ENCODE data around the gene MIA. TPM values are rescaled to one million over a fixed set of nuclear protein-coding genes. Genes with fewer than 3 reads are reported as not detected.
"Not testable (repeated sequence)": the region's sequence is repeated elsewhere in the genome, so short reads cannot be mapped to it uniquely, and the experiment has no call there.

MIA gene
- polyA plus RNA-seq, 3 donors = 0.19 to 3.5 (median 1.4) TPM

- no peak for DNase-seq (ENCODE audit: extremely low read depth in 1 of 11, low read depth in 9 of 11, low spot score in 4 of 11)
Observed at GRCh38 chr19:40809358-40810086, 34.2 kb downstream of the MIA start.

- no peak for DNase-seq (ENCODE audit: extremely low read depth in 1 of 11, low read depth in 9 of 11, low spot score in 4 of 11)
Observed at GRCh38 chr19:40810160-40810559, 34.8 kb downstream of the MIA start.

GRCh38 chr19:40810649-40811408 is 35.5 kb downstream of the MIA start:
- DNase-seq (ENCODE audit: extremely low read depth in 1 of 11, low read depth in 9 of 11, low spot score in 4 of 11) = peak in 3 of 11 donors; percentile 60 to 69 (median 62)

- no peak for DNase-seq (ENCODE audit: extremely low read depth in 1 of 11, low read depth in 9 of 11, low spot score in 4 of 11)
Observed at GRCh38 chr19:40811478-40812341, 36.4 kb downstream of the MIA start.

- DNase-seq (ENCODE audit: extremely low read depth in 1 of 11, low read depth in 9 of 11, low spot score in 4 of 11) = not testable (repeated sequence)
Observed at GRCh38 chr19:40812571-40812970, 37.2 kb downstream of the MIA start.

GRCh38 chr19:40813182-40813581 is 37.9 kb downstream of the MIA start:
- no peak for DNase-seq (ENCODE audit: extremely low read depth in 1 of 11, low read depth in 9 of 11, low spot score in 4 of 11)

- DNase-seq (ENCODE audit: extremely low read depth in 1 of 11, low read depth in 9 of 11, low spot score in 4 of 11) = no peak
Observed at GRCh38 chr19:40815223-40815622, 39.9 kb downstream of the MIA start.

- peak in 1 of 11 donors; percentile 36 for DNase-seq (ENCODE audit: extremely low read depth in 1 of 11, low read depth in 9 of 11, low spot score in 4 of 11)
Observed at GRCh38 chr19:40818480-40819399, 43.4 kb downstream of the MIA start.

- not testable (repeated sequence) for DNase-seq (ENCODE audit: extremely low read depth in 1 of 11, low read depth in 9 of 11, low spot score in 4 of 11)
Observed at GRCh38 chr19:40819479-40820234, 44.3 kb downstream of the MIA start.

- DNase-seq (ENCODE audit: extremely low read depth in 1 of 11, low read depth in 9 of 11, low spot score in 4 of 11) = no peak
Observed at GRCh38 chr19:40822161-40822560, 46.8 kb downstream of the MIA start.

- not testable (repeated sequence) for DNase-seq (ENCODE audit: extremely low read depth in 1 of 11, low read depth in 9 of 11, low spot score in 4 of 11)
Observed at GRCh38 chr19:40822704-40823553, 47.6 kb downstream of the MIA start.

- not testable (repeated sequence) for DNase-seq (ENCODE audit: extremely low read depth in 1 of 11, low read depth in 9 of 11, low spot score in 4 of 11)
Observed at GRCh38 chr19:40824916-40825315, 49.6 kb downstream of the MIA start.

GRCh38 chr19:40825460-40826095 is 50.3 kb downstream of the MIA start:
- not testable (repeated sequence) for DNase-seq (ENCODE audit: extremely low read depth in 1 of 11, low read depth in 9 of 11, low spot score in 4 of 11)

GRCh38 chr19:40826312-40826698 is 51.0 kb downstream of the MIA start:
- DNase-seq (ENCODE audit: extremely low read depth in 1 of 11, low read depth in 9 of 11, low spot score in 4 of 11) = not testable (repeated sequence)

GRCh38 chr19:40826699-40827385 is 51.5 kb downstream of the MIA start:
- DNase-seq (ENCODE audit: extremely low read depth in 1 of 11, low read depth in 9 of 11, low spot score in 4 of 11) = not testable (repeated sequence)
